ENCODE results near the gene NTRK3.

The NTRK3 gene

GRCh38 chr15:87938031-87938430 lies 318.5 kb downstream of the NTRK3 start:
- no peak for DNase-seq
- H3K27me3 ChIP-seq (replicated peaks; ENCODE audit: control insufficient read depth, insufficient read depth, low read length, poor library complexity, severe bottlenecking): no peaks in the 10 kb centered on the region
- H3K9me3 ChIP-seq (ENCODE audit: control insufficient read depth, low read length): no peaks in the 10 kb centered on the region
- no peak overlapping the region for H3K27ac ChIP-seq (ENCODE audit: insufficient read depth, low read length, poor library complexity, severe bottlenecking)
- no peaks in the 10 kb centered on the region for H3K36me3 ChIP-seq (ENCODE audit: control insufficient read depth, insufficient read depth, low read length)
- no peaks in the 10 kb centered on the region for H3K4me1 ChIP-seq (ENCODE audit: control insufficient read depth, insufficient read depth, low read length, poor library complexity, severe bottlenecking)
- H3K4me3 ChIP-seq (ENCODE audit: insufficient read depth, low read depth, low read length, poor library complexity, severe bottlenecking): no peak overlapping the region

- Histone ChIP-seq H3K27ac (ENCODE audit: insufficient read depth, low read length, poor library complexity, severe bottlenecking) (no peak overlapping the region), H3K9me3 (ENCODE audit: control insufficient read depth, low read length) (no peaks in the 10 kb centered on the region), H3K27me3 (replicated peaks; ENCODE audit: control insufficient read depth, insufficient read depth, low read length, poor library complexity, severe bottlenecking) (no peaks in the 10 kb centered on the region), H3K4me3 (ENCODE audit: insufficient read depth, low read depth, low read length, poor library complexity, severe bottlenecking) (no peak overlapping the region), H3K4me1 (ENCODE audit: control insufficient read depth, insufficient read depth, low read length, poor library complexity, severe bottlenecking) (no peaks in the 10 kb centered on the region), H3K36me3 (ENCODE audit: control insufficient read depth, insufficient read depth, low read length) (no peaks in the 10 kb centered on the region)
- no peak for DNase-seq
These were observed 321.0 kb downstream of the NTRK3 start for GRCh38 chr15:87935583-87935982.

GRCh38 chr15:87931584-87931983 lies 325.0 kb downstream of the NTRK3 start:
- H3K27me3 ChIP-seq (replicated peaks; ENCODE audit: control insufficient read depth, insufficient read depth, low read length, poor library complexity, severe bottlenecking): no peaks in the 10 kb centered on the region
- H3K4me1 ChIP-seq (ENCODE audit: control insufficient read depth, insufficient read depth, low read length, poor library complexity, severe bottlenecking): no peaks in the 10 kb centered on the region
- no peak overlapping the region for H3K27ac ChIP-seq (ENCODE audit: insufficient read depth, low read length, poor library complexity, severe bottlenecking)
- no peak overlapping the region for H3K4me3 ChIP-seq (ENCODE audit: insufficient read depth, low read depth, low read length, poor library complexity, severe bottlenecking)
- DNase-seq: no peak
- H3K9me3 ChIP-seq (ENCODE audit: control insufficient read depth, low read length): no peaks in the 10 kb centered on the region
- no peaks in the 10 kb centered on the region for H3K36me3 ChIP-seq (ENCODE audit: control insufficient read depth, insufficient read depth, low read length)

- Histone ChIP-seq H3K36me3 (ENCODE audit: control insufficient read depth, insufficient read depth, low read length) (no peaks in the 10 kb centered on the region), H3K4me3 (ENCODE audit: insufficient read depth, low read depth, low read length, poor library complexity, severe bottlenecking) (no peak overlapping the region), H3K9me3 (ENCODE audit: control insufficient read depth, low read length) (no peaks in the 10 kb centered on the region), H3K27ac (ENCODE audit: insufficient read depth, low read length, poor library complexity, severe bottlenecking) (no peak overlapping the region), H3K27me3 (replicated peaks; ENCODE audit: control insufficient read depth, insufficient read depth, low read length, poor library complexity, severe bottlenecking) (no peaks in the 10 kb centered on the region), H3K4me1 (ENCODE audit: control insufficient read depth, insufficient read depth, low read length, poor library complexity, severe bottlenecking) (no peaks in the 10 kb centered on the region)
- no peak for DNase-seq
These were observed 326.1 kb downstream of the NTRK3 start for GRCh38 chr15:87930457-87930856.

GRCh38 chr15:87929841-87930240 lies 326.7 kb downstream of the NTRK3 start:
- no peaks in the 10 kb centered on the region for H3K27me3 ChIP-seq (replicated peaks; ENCODE audit: control insufficient read depth, insufficient read depth, low read length, poor library complexity, severe bottlenecking)
- no peak for DNase-seq
- no peak overlapping the region for H3K4me3 ChIP-seq (ENCODE audit: insufficient read depth, low read depth, low read length, poor library complexity, severe bottlenecking)
- H3K4me1 ChIP-seq (ENCODE audit: control insufficient read depth, insufficient read depth, low read length, poor library complexity, severe bottlenecking): no peaks in the 10 kb centered on the region
- no peaks in the 10 kb centered on the region for H3K36me3 ChIP-seq (ENCODE audit: control insufficient read depth, insufficient read depth, low read length)
- H3K27ac ChIP-seq (ENCODE audit: insufficient read depth, low read length, poor library complexity, severe bottlenecking): no peak overlapping the region
- H3K9me3 ChIP-seq (ENCODE audit: control insufficient read depth, low read length): no peaks in the 10 kb centered on the region

GRCh38 chr15:87924433-87924832 lies 332.1 kb downstream of the NTRK3 start:
- no peak overlapping the region for H3K27ac ChIP-seq (ENCODE audit: insufficient read depth, low read length, poor library complexity, severe bottlenecking)
- DNase-seq: no peak
- no peaks in the 10 kb centered on the region for H3K9me3 ChIP-seq (ENCODE audit: control insufficient read depth, low read length)
- H3K27me3 ChIP-seq (replicated peaks; ENCODE audit: control insufficient read depth, insufficient read depth, low read length, poor library complexity, severe bottlenecking): no peaks in the 10 kb centered on the region
- no peaks in the 10 kb centered on the region for H3K36me3 ChIP-seq (ENCODE audit: control insufficient read depth, insufficient read depth, low read length)
- no peaks in the 10 kb centered on the region for H3K4me1 ChIP-seq (ENCODE audit: control insufficient read depth, insufficient read depth, low read length, poor library complexity, severe bottlenecking)
- no peak overlapping the region for H3K4me3 ChIP-seq (ENCODE audit: insufficient read depth, low read depth, low read length, poor library complexity, severe bottlenecking)

- no peak overlapping the region for H3K27ac ChIP-seq (ENCODE audit: insufficient read depth, low read length, poor library complexity, severe bottlenecking)
- H3K4me3 ChIP-seq (ENCODE audit: insufficient read depth, low read depth, low read length, poor library complexity, severe bottlenecking): no peak overlapping the region
- DNase-seq: no peak
- no peaks in the 10 kb centered on the region for H3K36me3 ChIP-seq (ENCODE audit: control insufficient read depth, insufficient read depth, low read length)
- H3K4me1 ChIP-seq (ENCODE audit: control insufficient read depth, insufficient read depth, low read length, poor library complexity, severe bottlenecking): no peaks in the 10 kb centered on the region
- H3K27me3 ChIP-seq (replicated peaks; ENCODE audit: control insufficient read depth, insufficient read depth, low read length, poor library complexity, severe bottlenecking): no peaks in the 10 kb centered on the region
- H3K9me3 ChIP-seq (ENCODE audit: control insufficient read depth, low read length): no peaks in the 10 kb centered on the region
These were observed 337.5 kb downstream of the NTRK3 start for GRCh38 chr15:87919064-87919463.

GRCh38 chr15:87917480-87917879 lies 339.1 kb downstream of the NTRK3 start:
- H3K4me1 ChIP-seq (ENCODE audit: control insufficient read depth, insufficient read depth, low read length, poor library complexity, severe bottlenecking): no peaks in the 10 kb centered on the region

GRCh38 chr15:87916208-87916607 lies 340.3 kb downstream of the NTRK3 start:
- no peaks in the 10 kb centered on the region for H3K36me3 ChIP-seq (ENCODE audit: control insufficient read depth, insufficient read depth, low read length)
- no peaks in the 10 kb centered on the region for H3K4me1 ChIP-seq (ENCODE audit: control insufficient read depth, insufficient read depth, low read length, poor library complexity, severe bottlenecking)
- no peak overlapping the region for H3K27ac ChIP-seq (ENCODE audit: insufficient read depth, low read length, poor library complexity, severe bottlenecking)
- H3K4me3 ChIP-seq (ENCODE audit: insufficient read depth, low read depth, low read length, poor library complexity, severe bottlenecking): no peak overlapping the region
- no peaks in the 10 kb centered on the region for H3K27me3 ChIP-seq (replicated peaks; ENCODE audit: control insufficient read depth, insufficient read depth, low read length, poor library complexity, severe bottlenecking)
- DNase-seq: no peak
- H3K9me3 ChIP-seq (ENCODE audit: control insufficient read depth, low read length): no peaks in the 10 kb centered on the region

More at GRCh38 chr15:87917480-87917879, 339.1 kb downstream of the NTRK3 start:
- Histone ChIP-seq H3K4me3 (ENCODE audit: insufficient read depth, low read depth, low read length, poor library complexity, severe bottlenecking) (no peak overlapping the region), H3K9me3 (ENCODE audit: control insufficient read depth, low read length) (no peaks in the 10 kb centered on the region), H3K36me3 (ENCODE audit: control insufficient read depth, insufficient read depth, low read length) (no peaks in the 10 kb centered on the region), H3K27me3 (replicated peaks; ENCODE audit: control insufficient read depth, insufficient read depth, low read length, poor library complexity, severe bottlenecking) (no peaks in the 10 kb centered on the region), H3K27ac (ENCODE audit: insufficient read depth, low read length, poor library complexity, severe bottlenecking) (no peak overlapping the region)
- no peak for DNase-seq

GRCh38 chr15:87910301-87910700 lies 346.2 kb downstream of the NTRK3 start:
- DNase-seq: no peak
- no peak overlapping the region for H3K4me3 ChIP-seq (ENCODE audit: insufficient read depth, low read depth, low read length, poor library complexity, severe bottlenecking)

More at GRCh38 chr15:87910301-87910700, 346.2 kb downstream of the NTRK3 start:
- Histone ChIP-seq H3K4me1 (ENCODE audit: control insufficient read depth, insufficient read depth, low read length, poor library complexity, severe bottlenecking) (no peaks in the 10 kb centered on the region), H3K27ac (ENCODE audit: insufficient read depth, low read length, poor library complexity, severe bottlenecking) (no peak overlapping the region), H3K27me3 (replicated peaks; ENCODE audit: control insufficient read depth, insufficient read depth, low read length, poor library complexity, severe bottlenecking) (no peaks in the 10 kb centered on the region), H3K36me3 (ENCODE audit: control insufficient read depth, insufficient read depth, low read length) (no peaks in the 10 kb centered on the region), H3K9me3 (ENCODE audit: control insufficient read depth, low read length) (no peaks in the 10 kb centered on the region)
